CD4-positive, alpha-beta T cell (primary cell): ENCODE results near the gene MYO15A. TPM values are rescaled to one million over a fixed set of nuclear protein-coding genes. Genes with fewer than 3 reads are reported as not detected.

Experiments used
- ATAC-seq: fragments of 200-7000 bp; cut with Tn5 transposase; one replicate; pipeline ENCODE4 v1.10.0; 2022; ENCODE audit warnings: mild to moderate bottlenecking; ENCODE audit not compliant: poor library complexity
- CTCF ChIA-PET: fragments of 350-600 bp; sonication (Branson Sonifier 250); formaldehyde crosslinking; loops from one replicate; lab custom pipeline; 2021; ENCODE audit warnings: antibody characterized with exemption, inconsistent platforms; lab: Charles Lee
- POLR2A ChIA-PET: fragments of 350-600 bp; sonication (Branson Sonifier 250); formaldehyde crosslinking; loops from one replicate; lab custom pipeline; 2021; ENCODE audit warnings: antibody characterized with exemption, inconsistent platforms; lab: Charles Lee
- DNase-seq, 14 experiments: peaks; one replicate each; pipeline ENCODE4 v3.0.0-alpha.2; 2013 to 2020; ENCODE audit warnings: mixed read lengths in 2 of 14
- H3K27ac ChIP-seq, 2 donors: one replicate each; pipeline versions ENCODE4 v1.5.1 to v1.7.0; 2013; ENCODE audit warnings: low read length in 2 of 2, low read depth in 1 of 2, mild to moderate bottlenecking in 1 of 2
- H3K27me3 ChIP-seq, 2 experiments: 1 replicate in 1 of 2; 2 replicates in 1 of 2; pipeline versions ENCODE4 v1.6.1 to v1.7.0; 2013; ENCODE audit warnings: low read length in 2 of 2, control low read depth in 1 of 2, mild to moderate bottlenecking in 1 of 2, moderate library complexity in 1 of 2; ENCODE audit not compliant: insufficient read depth in 2 of 2, control insufficient read depth in 1 of 2
- H3K36me3 ChIP-seq: one replicate; pipeline ENCODE4 v1.6.1; 2013; ENCODE audit warnings: low read length, control low read depth; ENCODE audit not compliant: insufficient read depth
- H3K4me1 ChIP-seq: one replicate; pipeline ENCODE4 v1.6.1; 2013; ENCODE audit warnings: low read length, control low read depth; ENCODE audit not compliant: insufficient read depth
- H3K4me3 ChIP-seq: one replicate; pipeline ENCODE4 v1.5.1; 2013; ENCODE audit warnings: mild to moderate bottlenecking, low read length, moderate library complexity
- H3K9me3 ChIP-seq, 2 experiments: 1 replicate in 1 of 2; 2 replicates in 1 of 2; pipeline versions ENCODE4 v1.6.1 to v1.7.0; 2013; ENCODE audit warnings: low read length in 2 of 2, mild to moderate bottlenecking in 2 of 2, control low read depth in 1 of 2, moderate library complexity in 1 of 2; ENCODE audit not compliant: control insufficient read depth in 1 of 2, insufficient read depth in 1 of 2
- H3K27ac Mint-ChIP-seq: one replicate; pipeline ENCODE4 v1.8.0; 2020; ENCODE audit warnings: mixed read lengths
- H3K27me3 Mint-ChIP-seq: one replicate; pipeline ENCODE4 v1.8.0; 2021; ENCODE audit warnings: mixed read lengths
- H3K36me3 Mint-ChIP-seq: one replicate; pipeline ENCODE4 v1.8.0; 2021; ENCODE audit warnings: low read depth, mixed read lengths
- H3K4me1 Mint-ChIP-seq: one replicate; pipeline ENCODE4 v1.8.0; 2021; ENCODE audit warnings: low read depth, mixed read lengths
- H3K4me3 Mint-ChIP-seq: one replicate; pipeline ENCODE4 v1.8.0; 2020; ENCODE audit warnings: mild to moderate bottlenecking, mixed read lengths
- H3K9me3 Mint-ChIP-seq: one replicate; pipeline ENCODE4 v1.8.0; 2020; ENCODE audit warnings: mixed read lengths
- intact Hi-C, 2 experiments: fragments of 100-400 bp; cut with DNase I in 1 of 2; cut with micrococcal nuclease in 1 of 2; formaldehyde crosslinking; loops; one replicate each; pipeline versions ENCODE4 v1.15.1 to v1.9.0; 2023 to 2025; cut with DNase I, micrococcal nuclease
- total RNA-seq, 174 experiments: library from RNA in 2 of 174; stranded (reverse) in 2 of 174; gene quantifications; one replicate each; pipeline ENCODE4 v1.2.3 and lab custom pipeline; 2021 to 2026
- TF ChIP-seq, protein P1 (sequence below): fragments of 200-600 bp; IDR thresholded peaks from one replicate; pipeline ENCODE4 v1.8.0; 2022; ENCODE audit warnings: antibody characterized with exemption, mild to moderate bottlenecking

MYO15A gene
- total RNA-seq, 2 experiments from 2014 or later: 1.2 to 1.6 TPM

DNA sequence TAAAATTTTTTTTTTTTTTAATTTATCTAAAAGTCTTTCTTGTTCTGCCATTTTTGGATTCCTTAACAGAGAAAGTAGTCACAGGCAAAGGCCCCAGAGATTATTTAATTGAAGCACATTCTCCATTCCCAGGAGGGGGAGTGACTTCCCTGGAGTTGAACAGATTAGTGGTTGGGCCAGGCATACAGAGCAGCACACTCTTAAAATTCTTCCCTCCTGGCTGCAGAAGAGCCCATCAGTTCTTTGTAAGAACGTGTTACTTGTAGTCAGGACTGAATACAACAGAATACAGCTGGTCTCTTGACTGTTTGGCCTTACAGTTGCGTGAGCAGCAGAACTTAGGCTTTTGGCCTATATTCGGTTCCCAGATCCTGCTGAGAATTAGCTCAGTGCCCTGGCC lies 76.8 kb downstream of the MYO15A start:
- Mint-ChIP-seq H3K4me1 (peaks cover 73% of the 10 kb centered on the region), H3K27me3 (no peaks in the 10 kb centered on the region), H3K4me3 (peak overlapping the region; percentile 98), H3K36me3 (peaks cover 53% of the 10 kb centered on the region), H3K27ac (peak overlapping the region; percentile 97), H3K9me3 (no peaks in the 10 kb centered on the region)
- TF ChIP-seq, protein P1, sequence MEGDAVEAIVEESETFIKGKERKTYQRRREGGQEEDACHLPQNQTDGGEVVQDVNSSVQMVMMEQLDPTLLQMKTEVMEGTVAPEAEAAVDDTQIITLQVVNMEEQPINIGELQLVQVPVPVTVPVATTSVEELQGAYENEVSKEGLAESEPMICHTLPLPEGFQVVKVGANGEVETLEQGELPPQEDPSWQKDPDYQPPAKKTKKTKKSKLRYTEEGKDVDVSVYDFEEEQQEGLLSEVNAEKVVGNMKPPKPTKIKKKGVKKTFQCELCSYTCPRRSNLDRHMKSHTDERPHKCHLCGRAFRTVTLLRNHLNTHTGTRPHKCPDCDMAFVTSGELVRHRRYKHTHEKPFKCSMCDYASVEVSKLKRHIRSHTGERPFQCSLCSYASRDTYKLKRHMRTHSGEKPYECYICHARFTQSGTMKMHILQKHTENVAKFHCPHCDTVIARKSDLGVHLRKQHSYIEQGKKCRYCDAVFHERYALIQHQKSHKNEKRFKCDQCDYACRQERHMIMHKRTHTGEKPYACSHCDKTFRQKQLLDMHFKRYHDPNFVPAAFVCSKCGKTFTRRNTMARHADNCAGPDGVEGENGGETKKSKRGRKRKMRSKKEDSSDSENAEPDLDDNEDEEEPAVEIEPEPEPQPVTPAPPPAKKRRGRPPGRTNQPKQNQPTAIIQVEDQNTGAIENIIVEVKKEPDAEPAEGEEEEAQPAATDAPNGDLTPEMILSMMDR: no peak
- intact Hi-C loops: loop anchor here (2.0 to 10.0 kb wide), 2 partner anchors 71 to 901 kb away; partner anchors contain the start of gene COPS3 (in 1 of the 2)
- Histone ChIP-seq H3K9me3 (no peaks in the 10 kb centered on the region), H3K4me3 (peak overlapping the region; percentile 88), H3K27ac (no peak overlapping the region), H3K4me1 (peaks cover 74% of the 10 kb centered on the region), H3K36me3 (peaks cover 24% of the 10 kb centered on the region), H3K27me3 (no peaks in the 10 kb centered on the region)
- ChIA-PET CTCF (interaction anchor here (1.8 kb wide), 1 partner anchor 45 kb away, joined by 4 read pairs; no protein-coding TSS in a partner anchor), POLR2A (interaction anchor here (1.1 to 3.1 kb wide), 4 partner anchors 11 to 1192 kb away, joined by 3 to 17 read pairs (median 7); partner anchors contain the start of gene MAPK7)
- DNase-seq (no peak), ATAC-seq (no peak)

GRCh38 chr17:18185832-18186626 lies 77.5 kb downstream of the MYO15A start:
- Mint-ChIP-seq H3K27me3 (no peaks in the 10 kb centered on the region), H3K4me3 (peak overlapping the region; percentile 98), H3K36me3 (peaks cover 59% of the 10 kb centered on the region), H3K27ac (peak overlapping the region; percentile 97), H3K9me3 (no peaks in the 10 kb centered on the region), H3K4me1 (peaks cover 79% of the 10 kb centered on the region)
- TF ChIP-seq, protein P1: no peak
- no peaks in the 10 kb centered on the region for H3K9me3 ChIP-seq
- H3K36me3 ChIP-seq: peaks cover 27% of the 10 kb centered on the region
- H3K27me3 ChIP-seq: no peaks in the 10 kb centered on the region
- POLR2A ChIA-PET: interaction anchor here (0.6 kb wide), 1 partner anchor 811 kb away, joined by 3 read pairs; no protein-coding TSS in a partner anchor
- CTCF ChIA-PET: interaction anchor here (1.2 to 1.8 kb wide), 2 partner anchors 45 to 97 kb away, joined by 3 to 4 read pairs; no protein-coding TSS in a partner anchor
- ATAC-seq (no peak), DNase-seq (no peak)
- H3K4me1 ChIP-seq: peaks cover 81% of the 10 kb centered on the region
- H3K27ac ChIP-seq: no peak overlapping the region
- H3K4me3 ChIP-seq: peak overlapping the region; percentile 88
- intact Hi-C loops: loop anchor here (2.0 to 10.0 kb wide), 2 partner anchors 71 to 901 kb away; partner anchors contain the start of gene COPS3 (in 1 of the 2)

GRCh38 chr17:18186627-18186982 lies 78.0 kb downstream of the MYO15A start:
- TF ChIP-seq, protein P1: no peak
- H3K27ac ChIP-seq: no peak overlapping the region

More at GRCh38 chr17:18186627-18186982, 78.0 kb downstream of the MYO15A start:
- peaks cover 84% of the 10 kb centered on the region for H3K4me1 ChIP-seq
- H3K4me3 ChIP-seq: peak overlapping the region; percentile 88
- peaks cover 29% of the 10 kb centered on the region for H3K36me3 ChIP-seq
- Mint-ChIP-seq H3K27me3 (no peaks in the 10 kb centered on the region), H3K9me3 (no peaks in the 10 kb centered on the region), H3K4me3 (peak overlapping the region; percentile 98), H3K27ac (peak overlapping the region; percentile 97), H3K4me1 (peaks cover 85% of the 10 kb centered on the region), H3K36me3 (peaks cover 64% of the 10 kb centered on the region)
- ATAC-seq (no peak), DNase-seq (no peak)
- H3K27me3 ChIP-seq: no peaks in the 10 kb centered on the region
- CTCF ChIA-PET: interaction anchor here (1.2 kb wide), 1 partner anchor 98 kb away, joined by 3 read pairs; no protein-coding TSS in a partner anchor
- POLR2A ChIA-PET: interaction anchor here (0.6 kb wide), 1 partner anchor 810 kb away, joined by 3 read pairs; no protein-coding TSS in a partner anchor
- intact Hi-C loops: loop anchor here in 1 of 2 experiments (10.0 kb wide), 1 partner anchor 902 kb away; the partner anchor contains the start of gene COPS3
- H3K9me3 ChIP-seq: no peaks in the 10 kb centered on the region
